ENCODE results near the gene APP. TPM values are rescaled to one million over a fixed set of nuclear protein-coding genes. Genes with fewer than 3 reads are reported as not detected.

The APP gene
- total and polyA plus RNA-seq, 7 donors, result 37.7 to 118 (median 56.6) TPM

GRCh38 chr21:26199456-26199855, 28.9 kb upstream of the APP start:
- ATAC-seq (no peak), DNase-seq (no peak)
- H3K4me3 ChIP-seq, result no peak overlapping the region
- H3K27me3 ChIP-seq (ENCODE audit: insufficient read depth in 3 of 3, low read length in 2 of 3), result no peaks in the 10 kb centered on the region
- WGBS, 3 donors, result 63 to 65% (median 64%) methylated on average over 4 of the region's 4 CpGs
- H3K9me3 ChIP-seq, result no peaks in the 10 kb centered on the region
- TF ChIP-seq, protein P1, sequence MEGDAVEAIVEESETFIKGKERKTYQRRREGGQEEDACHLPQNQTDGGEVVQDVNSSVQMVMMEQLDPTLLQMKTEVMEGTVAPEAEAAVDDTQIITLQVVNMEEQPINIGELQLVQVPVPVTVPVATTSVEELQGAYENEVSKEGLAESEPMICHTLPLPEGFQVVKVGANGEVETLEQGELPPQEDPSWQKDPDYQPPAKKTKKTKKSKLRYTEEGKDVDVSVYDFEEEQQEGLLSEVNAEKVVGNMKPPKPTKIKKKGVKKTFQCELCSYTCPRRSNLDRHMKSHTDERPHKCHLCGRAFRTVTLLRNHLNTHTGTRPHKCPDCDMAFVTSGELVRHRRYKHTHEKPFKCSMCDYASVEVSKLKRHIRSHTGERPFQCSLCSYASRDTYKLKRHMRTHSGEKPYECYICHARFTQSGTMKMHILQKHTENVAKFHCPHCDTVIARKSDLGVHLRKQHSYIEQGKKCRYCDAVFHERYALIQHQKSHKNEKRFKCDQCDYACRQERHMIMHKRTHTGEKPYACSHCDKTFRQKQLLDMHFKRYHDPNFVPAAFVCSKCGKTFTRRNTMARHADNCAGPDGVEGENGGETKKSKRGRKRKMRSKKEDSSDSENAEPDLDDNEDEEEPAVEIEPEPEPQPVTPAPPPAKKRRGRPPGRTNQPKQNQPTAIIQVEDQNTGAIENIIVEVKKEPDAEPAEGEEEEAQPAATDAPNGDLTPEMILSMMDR (IDR thresholded peaks at IDR 0.05), result no peak
- H3K36me3 ChIP-seq (ENCODE audit: insufficient read depth in 1 of 2, low read depth in 1 of 2), result no peaks in the 10 kb centered on the region
- no peak overlapping the region for H3K27ac ChIP-seq
- intact Hi-C loops (cut with DNase I), result no loop called here
- H3K4me1 ChIP-seq, result no peaks in the 10 kb centered on the region

GRCh38 chr21:26195708-26196107, 25.1 kb upstream of the APP start:
- no peaks in the 10 kb centered on the region for H3K9me3 ChIP-seq
- no peaks in the 10 kb centered on the region for H3K36me3 ChIP-seq (ENCODE audit: insufficient read depth in 1 of 2, low read depth in 1 of 2)
- no peaks in the 10 kb centered on the region for H3K27me3 ChIP-seq (ENCODE audit: insufficient read depth in 3 of 3, low read length in 2 of 3)
- H3K4me1 ChIP-seq, result no peaks in the 10 kb centered on the region
- TF ChIP-seq, protein P1 (IDR thresholded peaks at IDR 0.05), result no peak
- WGBS, 3 donors, result 84 to 89% (median 87%) methylated on average over 4 of the region's 4 CpGs
- H3K27ac ChIP-seq, result no peak overlapping the region
- intact Hi-C loops (cut with DNase I), result no loop called here
- ATAC-seq, result no peak
- DNase-seq, result no peak
- no peak overlapping the region for H3K4me3 ChIP-seq

- no peak for ATAC-seq
- no peaks in the 10 kb centered on the region for H3K36me3 ChIP-seq (ENCODE audit: insufficient read depth in 1 of 2, low read depth in 1 of 2)
- H3K27me3 ChIP-seq (ENCODE audit: insufficient read depth in 3 of 3, low read length in 2 of 3), result no peaks in the 10 kb centered on the region
- no peak overlapping the region for H3K27ac ChIP-seq
- intact Hi-C loops (cut with DNase I), result no loop called here
- DNase-seq, result no peak
- WGBS, 3 donors, result 20 to 22% (median 21%) methylated on average over 6 of the region's 6 CpGs
- no peaks in the 10 kb centered on the region for H3K9me3 ChIP-seq
- TF ChIP-seq, protein P1 (IDR thresholded peaks at IDR 0.05), result no peak
- H3K4me1 ChIP-seq, result no peaks in the 10 kb centered on the region
- no peak overlapping the region for H3K4me3 ChIP-seq
These were observed 24.3 kb upstream of the APP start for GRCh38 chr21:26194811-26195251.

GRCh38 chr21:26194326-26194725, 23.8 kb upstream of the APP start:
- DNase-seq, result no peak
- Histone ChIP-seq H3K9me3 (no peaks in the 10 kb centered on the region), H3K36me3 (ENCODE audit: insufficient read depth in 1 of 2, low read depth in 1 of 2) (no peaks in the 10 kb centered on the region), H3K27ac (no peak overlapping the region), H3K27me3 (ENCODE audit: insufficient read depth in 3 of 3, low read length in 2 of 3) (no peaks in the 10 kb centered on the region), H3K4me1 (no peaks in the 10 kb centered on the region), H3K4me3 (no peak overlapping the region)
- TF ChIP-seq, protein P1 (IDR thresholded peaks at IDR 0.05), result no peak
- intact Hi-C loops (cut with DNase I), result no loop called here
- no peak for ATAC-seq
- WGBS, 3 donors, result 56 to 86% (median 72%) methylated on average over 3 of the region's 3 CpGs

DNA sequence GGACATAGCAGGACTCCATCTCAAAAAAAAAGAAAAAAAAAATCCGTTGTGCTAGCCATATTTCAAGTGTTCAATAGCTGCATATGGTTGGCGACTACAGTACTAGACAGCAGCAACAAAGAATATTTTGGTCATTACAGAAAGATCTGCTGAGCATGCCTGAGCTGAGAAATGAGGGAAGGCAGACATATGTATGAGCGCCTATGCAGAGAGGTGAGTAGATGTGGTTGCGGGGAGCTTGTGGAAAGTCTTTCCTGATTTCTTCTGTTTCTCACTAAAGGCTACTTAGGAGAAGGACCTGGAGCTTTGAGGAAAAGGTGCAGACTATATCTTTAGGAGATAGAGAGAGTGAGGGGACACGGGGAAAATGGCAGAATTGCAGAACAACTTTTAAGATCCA, 21.0 kb upstream of the APP start:
- no peaks in the 10 kb centered on the region for H3K27me3 ChIP-seq (ENCODE audit: insufficient read depth in 3 of 3, low read length in 2 of 3)
- no peaks in the 10 kb centered on the region for H3K9me3 ChIP-seq
- no peak overlapping the region for H3K4me3 ChIP-seq
- H3K27ac ChIP-seq, result no peak overlapping the region
- intact Hi-C loops (cut with DNase I), result no loop called here
- no peak for DNase-seq
- WGBS, 3 donors, result 89 to 91% (median 90%) methylated on average over 5 of the region's 5 CpGs
- TF ChIP-seq, protein P1 (IDR thresholded peaks at IDR 0.05), result no peak
- no peaks in the 10 kb centered on the region for H3K36me3 ChIP-seq (ENCODE audit: insufficient read depth in 1 of 2, low read depth in 1 of 2)
- no peaks in the 10 kb centered on the region for H3K4me1 ChIP-seq
- no peak for ATAC-seq

Data from psoas muscle (tissue), 8 donors.